ENCODE measurements around the gene PRXL2A.
"Not testable (repeated sequence)": the region's sequence is repeated elsewhere in the genome, so short reads cannot be mapped to it uniquely, and the experiment has no call there.

The PRXL2A gene

DNA sequence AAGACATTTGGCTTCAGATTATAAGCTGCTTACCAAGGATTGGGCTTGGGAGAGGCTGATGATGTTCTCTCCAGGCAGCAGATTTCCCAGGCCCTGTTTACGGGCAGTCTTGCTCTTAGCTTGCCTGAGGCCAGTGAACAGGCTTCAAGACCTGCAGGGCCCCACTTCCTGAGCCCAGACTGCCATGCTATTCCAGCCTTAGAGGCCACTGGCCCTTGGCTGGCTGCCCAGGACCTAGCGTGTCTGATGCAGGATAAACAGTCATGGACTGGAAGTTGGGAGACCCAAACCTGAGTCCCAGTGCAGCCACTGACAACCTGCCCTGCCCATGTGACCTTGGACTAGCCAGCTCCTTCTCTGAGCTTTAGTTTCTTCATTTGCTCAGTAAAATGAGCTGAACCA, 2.9 kb downstream of the PRXL2A start:
- DNase-seq = peak in 11 of 56 donors; percentile 11 to 40 (median 22)

DNA sequence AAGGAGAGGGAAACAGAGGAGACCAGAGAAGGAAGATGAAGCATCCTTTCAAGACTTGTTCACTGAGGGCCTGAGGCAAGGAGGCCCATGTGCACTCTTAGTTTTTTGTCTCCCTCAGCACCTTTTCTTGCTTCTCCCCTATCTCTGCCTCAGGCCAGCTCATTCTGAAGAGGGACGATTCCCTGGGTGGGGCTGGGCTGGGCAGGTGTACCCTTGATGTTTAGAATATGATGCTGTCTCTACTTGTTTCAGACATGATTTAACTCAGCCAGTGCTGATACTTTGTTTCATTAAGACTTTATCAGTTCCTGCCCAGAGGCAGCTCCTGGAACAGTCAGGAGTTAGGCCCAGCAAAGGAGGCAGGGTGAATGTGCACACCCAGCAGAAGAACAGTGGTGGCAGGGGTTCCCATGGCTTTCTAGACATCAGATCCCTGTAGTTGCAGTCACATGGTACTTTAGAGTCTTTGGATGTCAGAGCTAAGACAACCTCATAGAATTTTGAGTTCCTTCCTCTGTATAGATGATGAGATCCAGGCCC, 3.4 kb downstream of the PRXL2A start:
- DNase-seq = no peak

DNA sequence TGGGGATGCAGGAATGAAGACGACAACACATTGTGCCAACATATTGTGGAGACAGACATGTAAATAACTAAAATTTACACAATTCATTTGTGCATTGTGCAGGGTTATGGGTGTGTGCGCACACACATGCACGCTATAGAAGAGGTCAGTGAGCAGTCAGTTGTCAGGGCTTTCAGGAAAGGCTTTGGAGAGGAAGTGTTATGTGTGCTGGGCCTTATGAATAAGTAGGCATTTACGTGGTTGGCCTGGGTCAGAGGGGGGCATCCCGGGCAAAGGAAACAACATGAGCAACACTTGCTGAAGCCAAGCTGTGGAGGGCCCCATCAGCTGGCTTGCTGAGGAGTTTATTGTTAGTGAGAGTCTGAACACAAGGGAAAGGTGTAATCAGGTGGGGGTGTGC, 4.1 kb downstream of the PRXL2A start:
- DNase-seq = no peak

DNA sequence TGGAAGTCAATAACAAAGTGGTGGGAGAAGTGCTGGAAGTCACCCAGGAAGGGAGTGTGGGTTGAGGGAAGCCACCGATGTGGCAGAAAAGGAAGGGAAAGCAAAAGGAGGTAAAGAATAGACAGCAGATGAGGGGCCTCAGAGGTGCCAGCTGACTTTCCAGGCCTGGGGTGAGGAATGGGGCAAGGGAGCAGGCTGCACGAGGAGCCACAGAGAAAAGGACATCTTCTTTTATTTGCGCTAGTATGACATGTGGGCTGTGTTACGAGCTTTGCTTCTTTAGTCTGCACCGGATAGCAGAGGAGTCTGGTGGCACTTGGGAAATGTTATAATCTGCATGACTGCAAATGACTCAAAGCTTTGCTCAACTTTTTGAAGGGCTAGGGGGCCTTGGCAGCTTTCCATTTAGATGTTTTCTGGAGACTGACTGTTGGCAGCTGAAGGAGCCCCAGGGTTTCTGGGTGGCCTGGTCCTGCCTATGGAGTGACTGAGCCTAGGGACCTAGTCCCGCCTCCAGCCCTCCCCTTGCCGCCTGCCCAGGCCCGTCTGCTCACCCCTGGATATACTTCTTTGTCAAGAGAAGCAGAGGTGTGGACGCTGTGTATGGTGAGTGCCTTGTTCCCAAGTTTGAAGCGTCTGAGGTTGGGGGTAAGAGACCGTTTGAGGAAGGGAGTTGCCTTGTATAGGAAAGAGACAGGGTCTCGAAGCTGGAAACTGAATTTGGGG, 5.1 kb downstream of the PRXL2A start:
- DNase-seq = peak in 3 of 56 donors; percentile 8 to 25 (median 17)

DNA sequence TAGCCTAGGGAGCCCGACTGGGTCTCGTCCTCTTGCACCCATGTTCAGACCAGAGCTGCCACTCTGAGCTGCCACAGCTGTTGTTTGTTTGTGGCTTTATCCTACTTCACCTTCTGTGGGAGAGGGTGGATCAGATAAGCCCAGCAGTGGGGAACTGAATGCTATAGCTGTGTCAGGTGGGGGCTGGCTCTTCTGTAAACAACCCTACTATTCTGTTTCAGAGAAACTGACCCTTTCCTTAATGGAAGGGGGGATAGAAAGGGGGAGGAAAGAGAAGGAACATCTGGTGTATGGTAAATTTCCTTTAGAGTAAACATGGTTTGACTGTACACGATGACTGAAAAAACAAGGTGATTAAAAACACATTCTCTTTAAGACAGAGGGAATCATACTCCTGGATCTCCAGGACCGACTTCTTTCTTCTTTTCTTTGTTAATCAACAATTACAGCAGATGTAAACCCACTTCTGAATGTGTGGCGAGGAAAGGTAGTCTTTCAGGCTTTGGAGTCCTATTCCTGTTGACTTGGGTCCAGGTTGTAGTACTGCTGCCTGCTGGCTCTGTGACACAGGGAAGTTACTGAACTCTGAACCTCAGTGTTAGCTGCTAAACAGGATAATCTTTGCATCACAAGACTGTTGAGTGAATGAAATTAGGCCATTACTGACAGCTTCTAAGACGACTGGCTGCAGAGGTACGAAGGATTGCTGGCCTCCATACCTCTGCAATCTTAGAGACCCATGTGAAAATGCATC, 6.0 kb downstream of the PRXL2A start:
- no peak for DNase-seq

DNA sequence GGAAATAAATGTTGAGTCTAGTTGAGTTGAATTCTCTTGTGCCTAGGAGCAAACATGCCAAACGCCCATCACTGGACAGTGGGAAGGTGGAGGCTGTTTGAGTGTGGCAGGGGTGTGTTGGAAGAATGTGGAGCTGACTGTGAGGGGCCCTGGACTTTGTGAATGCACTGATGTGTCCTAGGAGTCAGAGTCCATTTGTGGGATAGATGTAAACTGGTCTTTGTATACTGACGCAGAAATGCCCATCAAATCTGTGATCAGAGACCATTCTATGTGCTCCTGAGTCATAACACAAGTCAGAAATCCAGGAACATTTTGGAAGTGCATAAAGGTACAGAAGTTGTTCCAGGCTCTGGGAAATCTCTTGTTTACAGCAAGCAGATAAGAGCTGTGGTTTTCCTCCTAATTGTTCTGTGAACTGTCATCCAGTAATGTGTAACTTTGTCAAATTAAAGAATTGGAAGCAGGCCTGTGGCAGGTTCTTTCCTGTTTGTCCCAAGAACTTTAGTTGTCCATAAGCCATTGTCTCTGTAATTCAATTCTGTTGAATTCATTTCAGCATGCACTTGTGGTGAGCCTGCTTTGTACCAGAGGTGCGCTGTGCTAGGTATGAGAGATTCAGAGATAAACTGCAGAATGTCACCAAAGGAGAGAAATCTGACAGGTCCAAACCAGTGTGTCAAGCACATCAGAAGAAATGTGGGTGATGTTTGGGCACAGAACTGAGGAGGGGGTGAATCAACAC, 7.6 kb downstream of the PRXL2A start:
- DNase-seq = no peak

DNA sequence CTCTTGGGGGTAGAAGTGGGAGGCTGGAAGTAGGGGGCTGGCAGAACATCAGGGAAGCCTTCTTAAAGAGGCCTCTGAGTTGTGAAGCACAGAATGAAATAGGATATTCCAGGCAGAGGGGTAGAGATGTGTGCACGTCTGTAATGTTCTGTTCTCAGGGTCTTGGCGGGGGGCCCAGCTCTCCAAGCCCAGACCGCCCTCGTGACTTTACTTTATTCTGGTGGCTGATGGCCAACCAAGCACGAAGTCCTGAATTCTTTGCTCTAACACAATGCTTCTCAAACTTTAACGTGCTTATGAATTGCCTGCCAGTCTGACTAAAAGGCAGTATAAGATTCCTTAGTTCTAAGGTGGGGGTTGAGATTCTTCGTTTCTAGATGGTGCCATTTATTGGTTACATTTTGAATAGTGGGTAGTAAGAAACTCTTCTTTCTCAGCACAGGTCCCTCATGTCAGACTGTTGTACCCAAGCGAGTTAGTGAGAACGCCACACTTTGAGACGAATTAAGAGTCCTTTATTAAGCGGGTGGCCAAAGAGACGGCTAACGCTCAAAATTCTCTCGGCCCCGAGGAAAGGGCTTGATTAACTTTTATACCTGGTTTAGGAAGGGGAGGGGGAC, 8.2 kb downstream of the PRXL2A start:
- DNase-seq = peak in 31 of 56 donors; percentile 9 to 70 (median 33)

DNA sequence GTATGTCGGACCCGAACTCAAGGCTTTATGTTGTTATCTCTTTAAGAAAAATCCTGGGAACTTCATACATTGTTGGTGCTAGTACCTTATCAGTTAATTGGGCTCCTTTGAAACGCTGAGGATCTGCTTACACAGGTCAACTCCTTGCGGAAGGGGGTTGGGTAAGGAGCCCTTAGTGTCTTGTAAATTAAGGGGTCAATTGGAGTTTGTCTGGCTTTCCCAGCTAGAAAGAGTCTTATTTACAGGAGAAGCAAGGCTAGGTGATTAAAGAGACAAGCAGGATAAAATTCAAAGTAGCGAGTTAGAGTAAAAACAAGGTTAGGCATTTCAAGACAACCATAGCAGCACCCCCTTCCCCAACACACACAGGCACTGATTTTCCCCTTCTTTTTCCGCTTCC, 8.9 kb downstream of the PRXL2A start:
- DNase-seq = not testable (repeated sequence)

DNA sequence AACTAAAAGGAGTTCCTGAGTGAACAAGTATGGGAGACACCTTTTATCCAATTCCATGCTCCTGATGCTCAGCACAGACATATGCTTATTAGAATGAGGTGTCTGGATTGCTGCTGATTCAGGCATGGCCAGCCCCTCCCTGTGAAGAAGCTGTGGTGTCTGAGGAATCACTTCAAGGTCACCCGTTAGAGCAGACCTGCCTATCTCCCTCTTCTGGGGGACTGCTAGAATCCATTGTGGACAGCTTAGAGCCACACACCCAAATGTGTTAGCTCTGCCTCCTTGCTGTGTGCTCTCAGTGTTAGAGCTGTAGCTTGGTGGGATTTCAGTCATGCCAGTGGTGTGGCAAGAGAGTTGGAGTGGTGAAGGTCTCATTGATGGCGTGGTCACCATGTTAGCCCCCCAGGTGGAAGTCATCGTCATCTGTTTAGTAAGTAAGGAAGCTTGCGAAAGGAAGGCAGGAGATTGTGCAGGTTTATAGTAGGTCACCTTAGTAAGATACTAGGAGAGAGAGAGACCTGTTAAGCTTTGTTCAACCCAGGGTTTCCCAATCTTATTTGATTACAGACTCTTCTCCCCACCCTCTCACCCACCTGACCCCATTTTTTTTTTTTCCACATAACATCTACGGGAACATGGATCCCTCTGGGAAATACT, 12.8 kb downstream of the PRXL2A start:
- DNase-seq = no peak

DNA sequence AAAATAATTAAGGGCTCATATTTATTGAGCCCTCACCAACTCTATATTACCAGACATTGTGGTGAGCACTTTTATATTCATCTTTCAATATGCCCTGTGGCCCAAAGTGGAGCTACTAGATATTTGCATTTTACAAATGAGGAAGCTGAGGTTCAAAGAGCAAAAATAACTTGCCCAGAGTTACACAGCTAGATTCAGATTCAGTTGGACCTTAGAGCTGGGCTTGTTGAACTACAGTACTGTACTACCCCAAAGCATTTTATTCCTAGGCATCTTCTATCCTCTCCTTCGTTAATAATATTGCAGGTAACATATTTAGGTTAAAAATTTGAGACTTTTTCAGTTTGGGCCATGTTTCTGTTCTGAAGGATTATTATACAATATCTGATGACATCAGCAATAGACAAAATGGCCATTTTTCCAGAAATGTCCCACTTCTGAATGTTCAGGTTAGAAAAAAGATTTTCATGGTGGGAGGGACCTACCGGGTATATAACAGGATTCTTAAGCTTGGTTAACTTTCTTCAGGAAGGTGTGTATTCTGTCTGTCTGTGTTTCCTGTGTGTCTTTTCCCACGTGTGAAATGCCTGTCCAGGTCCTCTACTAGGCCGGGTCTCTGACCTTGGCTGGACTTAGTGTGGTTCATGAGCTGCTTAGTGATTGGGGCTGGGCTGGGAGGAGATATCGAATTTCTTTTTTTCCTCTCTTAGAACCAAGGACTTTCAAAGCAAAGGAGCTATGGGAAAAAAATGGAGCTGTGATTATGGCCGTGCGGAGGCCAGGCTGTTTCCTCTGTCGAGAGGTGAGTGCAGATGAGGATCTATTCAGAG, 13.6 kb downstream of the PRXL2A start:
- no peak for DNase-seq

DNA sequence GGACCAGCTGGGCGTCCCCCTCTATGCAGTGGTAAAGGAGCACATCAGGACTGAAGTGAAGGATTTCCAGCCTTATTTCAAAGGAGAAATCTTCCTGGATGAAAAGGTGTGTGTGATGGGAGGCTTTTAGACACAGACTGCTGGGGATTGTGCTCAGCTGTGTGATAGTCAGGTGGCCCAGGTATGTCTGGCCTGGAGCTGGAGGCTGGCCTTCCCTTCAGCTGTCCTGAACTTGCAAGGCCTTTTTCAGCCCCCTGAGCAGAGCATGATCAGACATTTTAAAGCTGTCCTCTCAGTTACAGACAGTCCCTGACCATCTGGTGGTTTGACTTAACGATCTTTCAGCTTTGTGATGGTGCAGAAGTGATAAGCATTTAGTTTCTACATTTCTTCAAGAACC, 17.6 kb downstream of the PRXL2A start:
- no peak for DNase-seq

DNA sequence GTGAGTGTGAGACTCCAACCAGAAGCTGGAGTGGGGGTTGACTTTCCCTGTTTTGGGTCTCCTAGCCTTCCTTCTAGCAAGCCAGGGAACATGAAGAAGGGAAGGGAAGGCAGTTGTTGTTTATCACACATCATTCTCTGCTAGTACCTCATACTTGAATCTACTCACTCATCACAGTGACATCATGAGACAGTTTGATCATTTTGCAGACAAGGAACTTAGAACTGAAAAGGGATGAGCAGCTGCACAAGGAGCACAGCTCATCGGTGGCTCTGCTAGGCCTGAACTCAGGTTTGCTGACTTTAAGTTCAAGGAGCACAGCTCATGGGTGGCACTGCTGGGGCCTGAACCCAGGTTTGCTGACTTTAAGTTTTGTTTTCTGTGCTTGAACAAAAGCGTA, 19.2 kb downstream of the PRXL2A start:
- no peak for DNase-seq

DNA sequence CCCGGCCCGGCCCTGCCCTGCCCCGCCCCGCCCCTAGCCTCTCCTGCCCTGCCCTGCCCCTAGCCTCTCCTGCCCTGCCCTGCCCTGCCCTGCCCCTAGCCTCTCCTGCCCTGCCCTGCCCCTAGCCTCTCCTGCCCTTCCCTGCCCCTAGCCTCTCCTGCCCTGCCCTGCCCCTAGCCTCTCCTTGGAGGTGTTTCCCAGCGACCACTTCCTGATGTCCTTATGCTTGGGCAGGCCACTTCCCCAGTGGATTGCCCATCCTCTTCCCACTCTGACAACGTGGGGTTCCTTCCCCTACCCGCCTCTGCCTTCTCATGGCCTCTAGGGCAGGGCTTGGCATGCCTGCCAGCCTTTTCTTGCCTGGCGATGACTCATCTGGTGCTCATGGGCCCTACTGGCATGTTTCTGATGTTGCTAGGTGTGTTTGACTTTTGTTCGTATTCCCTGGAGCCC, 21.2 kb downstream of the PRXL2A start:
- DNase-seq = no peak

DNA sequence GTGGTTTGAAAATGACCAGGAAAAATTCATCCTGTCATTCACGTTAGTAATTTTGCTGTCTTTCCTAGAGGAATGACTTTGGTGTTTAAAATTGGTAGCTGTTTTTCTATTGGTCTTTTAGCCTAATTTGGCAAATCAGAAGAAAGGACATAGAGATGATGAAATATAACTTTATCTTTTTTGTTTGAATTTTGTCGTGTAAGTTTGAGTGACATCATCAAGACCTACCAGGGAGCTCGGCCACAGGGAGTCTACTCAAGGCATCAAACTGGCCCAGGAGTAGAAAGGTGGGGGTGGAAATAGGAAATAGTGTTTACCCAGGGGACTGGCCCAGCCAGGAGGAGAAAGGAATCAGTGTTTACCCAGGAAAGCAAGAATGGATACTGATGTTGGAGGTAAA, 24.8 kb downstream of the PRXL2A start:
- DNase-seq = no peak

DNA sequence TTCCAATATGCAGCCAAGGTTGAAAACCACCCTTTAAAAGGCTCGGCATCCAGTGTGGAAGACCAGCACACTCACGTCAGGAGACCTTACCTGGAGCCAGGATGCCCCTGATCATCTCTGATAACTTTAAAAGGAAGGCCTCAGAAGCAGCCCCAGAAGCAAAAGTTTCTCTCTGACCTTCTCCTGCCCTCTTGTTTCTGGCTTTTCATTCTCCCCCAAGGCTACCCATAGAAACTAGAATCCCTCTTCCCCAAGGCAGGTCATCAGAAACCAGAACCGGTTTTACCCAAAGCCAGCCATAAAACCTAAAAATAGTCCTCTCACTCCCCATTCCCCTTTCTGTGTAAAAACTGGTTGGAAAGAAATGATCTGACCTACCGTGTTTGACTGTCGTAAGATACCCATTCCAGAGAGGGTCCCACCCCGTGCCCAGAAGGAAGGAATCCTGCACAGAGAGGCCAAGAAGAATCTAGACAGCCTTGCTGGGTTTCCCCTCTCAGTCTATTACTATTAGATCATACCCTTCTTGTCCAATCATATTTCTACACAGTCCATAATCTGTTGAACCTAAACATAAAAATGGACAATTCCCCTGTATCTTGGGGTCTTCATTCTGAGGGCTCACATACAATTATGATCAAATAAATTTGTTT, 28.2 kb downstream of the PRXL2A start:
- no peak for DNase-seq

DNA sequence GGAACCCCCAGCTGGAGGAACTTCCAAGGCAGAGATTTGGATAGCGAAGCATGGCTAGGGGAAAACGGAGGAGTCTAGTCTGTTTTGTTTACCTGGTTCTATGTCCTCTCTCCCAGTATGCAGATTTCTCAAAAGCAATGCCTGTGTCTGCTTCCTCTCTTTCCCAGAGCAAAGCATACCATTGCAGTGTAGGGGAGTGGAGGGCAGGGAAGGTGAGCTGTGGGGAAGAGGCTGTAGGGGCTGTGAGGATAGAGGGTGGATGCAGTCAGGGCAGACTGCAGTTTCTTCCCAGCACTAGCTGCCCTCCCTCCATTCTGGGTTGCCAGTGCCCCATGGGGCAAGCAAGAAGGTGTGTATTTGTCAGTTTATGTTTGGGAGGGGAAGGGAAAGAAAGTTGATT, 28.9 kb downstream of the PRXL2A start:
- DNase-seq = no peak

DNA sequence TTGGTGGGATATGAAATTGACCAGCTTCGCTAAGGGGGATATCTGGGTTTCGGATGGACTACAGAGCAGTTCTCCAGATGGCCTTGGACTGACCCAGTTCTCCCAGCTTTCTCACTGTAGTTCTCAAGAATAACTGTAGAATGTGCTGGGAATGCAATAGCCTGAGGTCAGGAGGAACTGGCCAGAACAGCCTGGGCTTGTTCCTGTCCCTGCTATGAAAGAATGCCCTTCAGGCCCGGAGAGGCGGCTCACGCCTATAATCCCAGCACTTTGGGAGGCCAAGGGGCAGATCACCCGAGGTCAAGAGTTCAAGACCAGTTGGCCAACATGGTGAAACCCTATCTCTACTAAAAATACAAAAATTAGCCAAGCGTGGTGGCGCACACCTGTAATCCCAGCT, 33.5 kb downstream of the PRXL2A start:
- DNase-seq = no peak

DNA sequence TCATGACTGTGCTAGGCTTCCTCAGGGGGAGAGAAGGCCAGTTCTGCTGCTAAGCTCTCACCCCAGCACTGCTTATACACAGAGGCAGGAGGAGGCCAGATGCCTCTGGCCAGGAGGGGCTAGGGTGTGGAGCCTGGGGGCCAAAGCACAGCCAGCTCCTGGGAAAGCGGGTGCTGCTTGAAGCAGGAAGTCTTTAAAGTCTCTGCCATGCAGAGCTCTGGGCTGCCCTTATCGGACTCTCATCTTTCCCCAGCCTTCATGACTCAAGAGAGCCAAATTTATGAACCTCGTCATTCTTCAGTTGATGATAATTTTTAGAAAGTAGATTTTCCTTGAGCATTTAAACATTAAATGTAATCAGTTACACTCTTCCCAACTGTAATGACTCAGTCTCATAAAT, 34.5 kb downstream of the PRXL2A start:
- DNase-seq = no peak

DNA sequence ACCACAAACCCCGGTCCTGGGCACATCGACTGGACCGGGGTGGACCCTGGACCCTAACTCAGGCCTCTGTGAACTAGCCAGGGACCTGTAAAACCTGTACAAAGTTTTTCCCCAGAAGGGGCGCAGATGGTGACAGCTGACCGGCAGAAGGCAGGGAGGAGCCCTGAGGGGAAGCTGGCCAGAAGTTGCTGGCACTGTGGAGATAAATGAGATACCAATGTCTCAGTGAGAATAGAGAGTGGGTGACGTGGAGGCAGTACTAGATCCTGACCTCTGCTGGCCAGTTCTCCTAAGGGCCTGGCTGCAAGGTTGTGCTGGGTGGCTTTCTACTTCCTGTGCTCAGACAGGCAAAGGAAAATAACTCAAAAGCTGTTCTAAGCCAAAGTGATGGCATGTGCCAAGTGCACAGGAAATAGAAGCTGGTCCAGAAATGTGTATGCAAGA, 35.2 kb downstream of the PRXL2A start:
- peak in 2 of 56 donors; percentile 31 to 37 for DNase-seq
